Measurements from ENCODE around the gene PKNOX2.
"Not testable (repeated sequence)": the region's sequence is repeated elsewhere in the genome, so short reads cannot be mapped to it uniquely, and the experiment has no call there.

PKNOX2 gene

GRCh38 chr11:125211191-125211947 lies 46.8 kb downstream of the PKNOX2 start:
- DNase-seq: peak in 1 of 3 experiments; percentile 49

GRCh38 chr11:125211948-125212340 lies 47.4 kb downstream of the PKNOX2 start:
- DNase-seq: peak in 1 of 3 experiments; percentile 49

- no peak for DNase-seq
Observed at GRCh38 chr11:125214601-125215565, 50.3 kb downstream of the PKNOX2 start.

- no peak for DNase-seq
Observed at GRCh38 chr11:125215976-125216375, 51.4 kb downstream of the PKNOX2 start.

GRCh38 chr11:125218336-125218735 lies 53.8 kb downstream of the PKNOX2 start:
- DNase-seq: no peak

- peak in 1 of 3 experiments; percentile 15 for DNase-seq
Observed at GRCh38 chr11:125221461-125221860, 56.9 kb downstream of the PKNOX2 start.

GRCh38 chr11:125222494-125222893 lies 57.9 kb downstream of the PKNOX2 start:
- no peak for DNase-seq

GRCh38 chr11:125223161-125223560 lies 58.6 kb downstream of the PKNOX2 start:
- not testable (repeated sequence) for DNase-seq

- peak in 1 of 3 experiments; percentile 62 for DNase-seq
Observed at GRCh38 chr11:125223901-125224361, 59.4 kb downstream of the PKNOX2 start.

- peak in 1 of 3 experiments; percentile 65 for DNase-seq
Observed at GRCh38 chr11:125224391-125225021, 60.0 kb downstream of the PKNOX2 start.

- no peak for DNase-seq
Observed at GRCh38 chr11:125225401-125225800, 60.9 kb downstream of the PKNOX2 start.

GRCh38 chr11:125226031-125226430 lies 61.5 kb downstream of the PKNOX2 start:
- no peak for DNase-seq

- DNase-seq: no peak
Observed at GRCh38 chr11:125226706-125227105, 62.2 kb downstream of the PKNOX2 start.

- no peak for DNase-seq
Observed at GRCh38 chr11:125227151-125227550, 62.6 kb downstream of the PKNOX2 start.

- no peak for DNase-seq
Observed at GRCh38 chr11:125228445-125228844, 63.9 kb downstream of the PKNOX2 start.

- no peak for DNase-seq
Observed at GRCh38 chr11:125228993-125229392, 64.4 kb downstream of the PKNOX2 start.

- DNase-seq: no peak
Observed at GRCh38 chr11:125229916-125230315, 65.4 kb downstream of the PKNOX2 start.

- DNase-seq: no peak
Observed at GRCh38 chr11:125233116-125233515, 68.6 kb downstream of the PKNOX2 start.

- no peak for DNase-seq
Observed at GRCh38 chr11:125233736-125234275, 69.3 kb downstream of the PKNOX2 start.

GRCh38 chr11:125235071-125235471 lies 70.5 kb downstream of the PKNOX2 start:
- DNase-seq: peak in 1 of 3 experiments; percentile 18

GRCh38 chr11:125236072-125236825 lies 71.7 kb downstream of the PKNOX2 start:
- no peak for DNase-seq
